GM04504 (cell line): ENCODE results near the gene STAT3.
"Not testable (repeated sequence)": the region's sequence is repeated elsewhere in the genome, so short reads cannot be mapped to it uniquely, and the experiment has no call there.

Experiments used
- DNase-seq: peaks from one replicate; pipeline ENCODE4 v3.0.0-alpha.2; 2012; ENCODE audit warnings: low read depth

The STAT3 gene

DNA sequence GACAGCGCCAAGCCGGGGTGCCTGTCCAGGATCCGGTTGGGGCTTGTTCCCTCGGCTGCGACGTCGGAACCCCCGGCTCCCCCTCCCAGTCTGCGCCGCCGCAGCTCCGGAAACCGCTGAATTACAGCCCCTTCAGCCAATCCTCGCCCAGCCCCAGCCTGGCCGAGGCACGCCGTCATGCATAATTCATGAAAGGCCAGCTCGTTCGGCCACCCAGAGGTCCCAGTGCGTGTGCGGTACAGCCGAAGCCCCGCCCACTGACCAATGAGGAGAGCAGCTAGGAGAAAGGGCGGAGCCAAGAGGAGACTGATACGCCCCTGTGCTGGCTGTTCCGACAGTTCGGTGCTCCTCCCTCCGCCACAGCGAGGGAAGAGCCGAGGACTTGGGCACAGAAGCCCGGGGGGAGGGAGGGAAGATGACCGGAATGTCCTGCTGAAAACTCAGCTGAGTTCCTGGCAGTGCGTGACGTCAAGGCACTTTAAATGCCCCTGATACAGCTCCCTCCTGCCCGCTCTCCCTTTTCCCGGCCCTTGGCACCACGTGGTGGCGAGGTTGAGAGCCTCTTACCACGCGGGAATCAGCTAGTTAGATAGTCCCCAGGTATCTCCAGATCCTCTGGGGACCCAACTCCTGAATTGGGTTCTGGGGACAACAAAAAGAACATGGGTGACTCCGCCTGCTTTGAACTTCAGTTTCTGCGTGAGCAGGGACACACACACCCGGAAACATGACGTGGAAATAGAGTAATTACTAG, at the start of gene STAT3:
STAT3 (minus strand) TSS at position 62 of the 754 bp plus-strand sequence. CDS start 39,926 bp downstream, outside the sequence.
- DNase-seq, result peak; percentile 100

DNA sequence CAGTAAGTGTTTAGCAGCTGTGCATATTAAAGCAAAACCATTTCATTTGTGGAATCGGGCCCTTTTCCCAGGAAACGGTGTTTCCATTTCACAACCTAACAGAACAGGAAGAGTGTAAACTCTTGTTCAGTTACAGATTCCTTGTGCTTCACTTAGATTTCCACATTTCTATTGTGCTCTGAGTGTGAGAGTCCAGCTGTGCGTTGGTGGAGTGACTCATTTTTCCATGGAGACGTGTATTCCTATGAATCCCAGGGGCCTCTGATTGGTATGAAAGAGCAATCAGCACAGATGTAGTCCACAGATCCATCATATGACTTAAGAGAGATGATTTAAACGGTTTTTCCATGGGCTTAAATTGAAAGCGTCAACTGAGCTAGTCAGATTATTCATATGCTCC, 48.1 kb upstream of the STAT3 start:
- DNase-seq, result peak; percentile 96

DNA sequence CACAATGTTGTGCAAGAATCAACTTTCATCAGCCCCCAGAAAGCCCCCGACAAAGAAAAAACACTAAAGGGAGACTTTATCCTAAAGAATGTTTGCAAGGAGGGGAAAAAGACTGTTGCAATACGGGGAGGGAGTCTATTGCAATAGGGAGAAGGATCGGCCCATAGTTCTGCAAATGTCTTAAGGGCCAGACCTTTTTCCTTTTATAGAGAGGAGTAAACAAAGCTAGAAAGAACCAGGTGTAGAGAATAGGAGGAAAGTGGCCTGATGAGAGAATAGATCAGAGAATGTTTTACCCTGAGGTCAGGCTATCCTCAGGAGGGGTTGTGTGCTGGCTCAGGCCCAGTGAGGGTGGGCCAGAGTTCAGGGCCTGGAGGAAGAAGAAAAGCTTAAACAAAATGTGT, 43.5 kb upstream of the STAT3 start:
- no peak for DNase-seq

DNA sequence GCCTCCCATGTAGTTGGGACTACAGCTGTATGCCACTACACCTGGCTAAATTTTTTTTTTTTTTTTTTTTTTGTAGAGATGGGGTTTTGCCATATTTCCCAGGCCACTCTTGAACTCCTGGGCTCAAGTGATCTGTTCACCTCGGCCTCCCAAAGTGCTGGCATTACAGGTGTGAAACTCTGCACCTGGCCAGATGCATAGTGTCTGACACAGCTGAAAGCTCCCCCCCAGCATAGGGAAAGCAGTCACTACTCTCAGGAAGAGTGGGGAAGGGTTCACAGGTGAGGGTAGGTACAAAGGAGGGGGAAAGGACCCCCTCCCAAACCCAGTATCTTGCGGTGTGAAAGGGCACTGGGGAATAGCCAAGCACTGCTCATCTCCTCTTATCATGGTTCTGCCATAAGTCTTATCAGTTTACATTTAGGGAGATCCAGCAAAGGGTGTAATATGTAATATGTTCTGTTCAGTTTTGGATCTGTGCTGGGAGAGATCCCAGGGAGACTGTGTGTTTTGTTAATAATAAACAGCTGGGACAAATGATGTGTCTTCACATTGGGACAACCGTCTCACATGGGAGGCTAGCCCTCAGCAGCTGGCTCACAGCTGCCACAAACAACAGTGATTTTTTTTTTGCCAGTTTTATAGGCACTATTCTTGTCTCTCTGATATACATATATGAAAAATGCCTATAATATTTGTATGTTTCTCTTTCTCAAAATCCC, 41.6 kb upstream of the STAT3 start:
- no peak for DNase-seq

DNA sequence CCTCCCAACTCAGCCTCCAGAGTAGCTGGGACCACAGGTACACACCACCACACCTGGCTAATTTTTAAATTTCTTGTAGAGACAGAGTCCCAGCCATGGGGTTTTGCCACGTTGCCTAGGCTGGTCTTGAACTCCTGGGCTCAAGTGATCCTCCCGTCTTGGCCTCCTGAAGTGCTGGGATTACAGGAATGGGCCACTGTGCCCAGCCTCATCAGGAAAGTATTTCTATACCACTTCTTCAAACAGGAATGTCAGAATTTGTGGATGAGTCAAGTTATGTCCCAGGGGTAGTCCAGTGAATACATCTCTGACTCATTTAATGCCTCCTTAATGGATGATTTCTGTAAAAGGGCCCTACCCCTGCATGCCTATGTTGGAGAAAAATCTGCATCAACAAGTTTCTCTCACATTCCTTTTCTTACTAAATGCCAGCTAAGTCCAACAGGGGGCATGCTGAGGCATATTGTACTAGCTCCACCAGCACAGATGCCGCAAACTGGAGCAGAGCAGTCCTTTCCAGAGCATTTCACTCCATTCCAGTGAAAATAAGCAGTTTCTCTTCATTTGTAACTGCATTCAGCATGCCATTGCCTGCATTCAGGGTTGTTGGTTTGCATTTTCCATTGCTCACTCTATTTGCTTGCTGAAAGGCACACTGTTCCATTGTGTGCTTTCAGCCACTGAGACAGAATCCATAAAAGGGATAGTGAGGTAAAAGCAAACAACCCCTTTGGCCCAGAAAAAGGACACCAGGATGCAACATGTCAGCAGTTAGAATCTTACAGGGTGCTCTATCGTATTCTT, 40.1 kb upstream of the STAT3 start:
- peak; percentile 95 for DNase-seq

DNA sequence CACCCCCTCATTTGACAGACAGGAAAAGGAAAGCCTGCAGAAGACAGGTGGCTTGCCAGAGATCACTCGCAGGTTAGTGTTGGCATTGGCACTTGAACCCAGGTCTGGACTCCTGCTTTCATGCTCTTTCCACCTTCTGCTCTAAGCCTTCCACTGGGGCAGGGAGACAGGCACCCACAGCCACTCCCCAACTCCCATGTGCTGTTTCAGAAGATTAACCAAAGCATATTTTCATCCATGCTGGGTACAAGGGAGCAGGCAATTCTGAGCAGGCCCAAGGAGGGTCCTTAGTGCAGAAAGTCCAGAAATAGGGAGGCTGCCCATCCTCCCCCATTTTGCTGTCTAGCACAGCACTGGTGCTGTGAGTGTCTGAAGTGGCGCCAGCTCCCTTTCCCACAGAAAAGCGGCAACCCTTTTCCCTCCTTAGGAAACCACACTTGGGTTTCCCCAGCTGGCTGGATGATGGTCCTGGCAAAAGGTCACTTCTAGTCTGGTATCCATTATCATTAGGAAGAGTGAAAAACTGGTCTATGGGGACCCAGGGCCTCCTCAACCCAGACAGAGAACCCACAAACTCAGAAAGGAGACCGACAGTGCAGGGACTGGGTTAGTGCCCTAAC, 36.9 kb upstream of the STAT3 start:
- DNase-seq, result no peak

DNA sequence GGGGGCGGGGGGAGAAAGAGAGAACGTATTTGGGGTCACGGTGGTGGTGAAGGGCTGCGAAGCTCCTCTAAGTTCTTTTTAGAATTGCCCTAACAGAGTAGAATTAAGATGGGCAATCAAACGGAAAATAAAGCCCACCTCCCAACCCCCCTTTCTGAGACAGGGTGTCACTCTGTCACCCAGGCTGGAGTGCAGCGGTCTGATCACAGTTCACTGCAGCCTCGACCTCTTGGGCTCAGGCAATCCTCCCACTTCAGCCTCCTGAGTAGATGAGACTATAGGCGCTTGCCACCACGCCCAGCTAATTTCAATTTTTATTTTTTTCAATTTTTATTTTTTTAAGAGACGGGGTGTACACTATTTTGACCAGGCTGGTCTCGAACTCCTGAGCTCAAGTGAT, 35.5 kb upstream of the STAT3 start:
- no peak for DNase-seq

DNA sequence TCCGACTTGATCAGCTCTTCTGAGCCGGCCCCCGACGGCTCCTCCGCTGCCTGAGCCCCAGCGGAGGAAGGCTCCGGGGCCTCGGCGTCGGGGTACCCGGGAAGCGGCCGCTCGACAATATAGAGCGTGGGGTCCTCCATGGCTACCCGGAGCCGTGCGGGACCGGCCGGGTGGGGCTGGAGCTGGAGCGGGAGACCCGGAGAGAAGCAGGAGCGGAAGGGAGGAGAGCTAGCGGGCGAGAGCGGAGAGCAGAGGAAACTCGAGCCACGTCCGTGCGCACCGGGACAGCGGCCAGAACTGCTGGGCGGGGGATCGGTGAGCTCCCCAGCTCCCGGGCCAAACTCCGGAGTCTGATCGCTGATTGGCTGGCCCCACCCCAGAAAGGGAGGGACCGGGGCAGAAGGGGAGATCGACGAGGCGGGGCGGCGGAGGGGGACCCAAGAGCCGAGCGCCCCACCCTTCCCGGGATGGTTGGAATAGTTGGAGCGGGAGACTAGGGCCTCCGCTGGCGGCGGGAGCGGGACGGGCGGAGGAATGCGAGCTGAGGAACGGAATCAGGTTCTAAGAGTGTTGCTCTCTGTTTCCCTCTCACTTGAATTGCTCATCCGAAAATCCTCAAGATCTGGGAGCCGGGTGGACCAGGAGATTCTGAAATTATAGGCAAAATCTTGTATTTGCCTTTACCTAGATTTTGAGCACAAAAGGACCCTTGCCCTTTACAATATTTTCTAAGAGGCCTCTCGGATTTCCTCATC, 34.9 kb upstream of the STAT3 start, which contains the start of gene CAVIN1:
CAVIN1 (minus strand) TSS at position 299 of the 755 bp plus-strand sequence; CDS start at position 140, 159 bp downstream.
- DNase-seq, result peak; percentile 99

DNA sequence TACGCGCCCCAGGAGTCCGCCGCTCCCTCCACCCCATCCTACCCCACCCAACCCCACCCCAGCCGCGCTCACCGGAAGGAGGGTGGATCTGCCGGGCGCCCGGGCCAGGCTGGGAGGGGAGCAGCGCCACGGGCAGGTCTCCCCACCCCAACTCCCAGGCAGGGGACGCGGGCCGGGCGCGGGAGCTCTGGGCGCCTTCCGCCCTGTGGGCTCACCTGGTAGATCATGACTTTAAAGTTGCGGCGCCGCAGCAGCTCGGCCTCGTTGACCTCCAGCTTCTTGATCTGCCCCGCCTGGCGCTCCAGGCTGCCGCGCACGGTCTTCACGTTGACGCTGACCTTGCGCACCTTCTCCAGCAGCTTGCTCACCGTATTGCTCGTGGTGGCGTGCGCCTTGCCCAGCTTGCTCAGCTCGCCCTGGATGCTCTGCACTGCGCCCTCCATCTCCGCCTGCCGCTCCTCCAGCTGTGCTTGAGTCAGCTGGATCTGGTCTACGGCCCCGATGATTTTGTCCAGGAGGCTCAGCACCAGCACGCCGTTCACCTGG, 34.2 kb upstream of the STAT3 start:
- no peak for DNase-seq

DNA sequence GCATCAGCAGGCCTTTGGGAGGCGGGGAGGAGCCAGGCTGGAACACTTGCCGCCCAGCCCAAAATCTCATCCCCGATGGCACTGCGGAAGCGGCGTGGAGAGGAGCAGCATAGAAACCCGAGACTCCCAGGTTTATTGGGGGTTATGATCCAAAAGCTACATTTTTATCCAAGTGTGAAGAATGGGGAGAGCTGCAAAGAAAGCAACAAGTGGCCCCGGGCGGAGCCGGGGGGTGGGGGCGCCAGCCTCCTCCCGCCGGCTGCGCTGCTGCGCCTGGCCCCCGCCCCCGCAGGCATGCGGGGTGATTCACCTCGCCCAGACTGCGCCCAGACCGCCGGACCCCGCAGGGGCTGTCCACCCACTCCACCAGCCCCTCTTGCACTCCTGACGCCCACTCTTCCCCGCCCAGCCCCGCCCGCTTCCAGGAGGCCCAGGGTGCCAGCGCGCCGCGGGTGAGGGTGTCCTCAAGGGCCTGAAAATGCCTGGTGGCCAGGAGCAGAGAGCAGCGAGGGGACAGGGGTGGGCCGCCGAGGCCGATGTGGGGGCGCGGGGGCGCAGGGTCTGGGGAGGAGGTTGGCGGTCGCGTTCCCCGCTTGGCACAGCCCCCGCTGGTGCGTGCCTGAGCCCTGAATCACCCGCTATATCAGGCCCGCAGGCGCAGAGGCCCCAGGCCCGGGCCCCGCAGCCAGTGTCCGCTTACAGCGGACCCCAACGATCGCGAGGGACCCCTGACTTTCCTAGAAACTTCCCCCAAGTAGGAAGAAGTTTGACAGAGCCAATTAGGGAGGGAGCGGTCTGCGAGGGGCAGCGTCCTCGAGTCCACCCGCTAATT, 33.5 kb upstream of the STAT3 start:
- no peak for DNase-seq

DNA sequence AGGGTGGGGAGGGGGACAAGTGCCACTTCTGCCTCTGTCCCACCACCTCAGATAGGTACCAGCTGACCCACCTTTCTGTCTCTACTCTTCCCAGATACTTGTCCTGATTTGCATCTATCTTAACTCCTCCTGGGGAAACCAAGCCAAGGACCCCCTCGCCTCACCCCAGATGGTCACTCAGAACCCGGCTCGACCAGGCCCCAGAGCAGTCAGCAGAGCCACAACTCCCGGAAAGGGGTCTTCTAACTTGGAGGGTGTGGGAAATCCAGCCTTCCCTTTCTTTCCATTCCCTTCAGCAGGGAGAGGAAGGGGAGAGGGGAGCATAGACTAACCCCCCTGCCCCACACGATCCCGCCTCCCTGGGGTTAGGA, 32.9 kb upstream of the STAT3 start:
- DNase-seq, result no peak

DNA sequence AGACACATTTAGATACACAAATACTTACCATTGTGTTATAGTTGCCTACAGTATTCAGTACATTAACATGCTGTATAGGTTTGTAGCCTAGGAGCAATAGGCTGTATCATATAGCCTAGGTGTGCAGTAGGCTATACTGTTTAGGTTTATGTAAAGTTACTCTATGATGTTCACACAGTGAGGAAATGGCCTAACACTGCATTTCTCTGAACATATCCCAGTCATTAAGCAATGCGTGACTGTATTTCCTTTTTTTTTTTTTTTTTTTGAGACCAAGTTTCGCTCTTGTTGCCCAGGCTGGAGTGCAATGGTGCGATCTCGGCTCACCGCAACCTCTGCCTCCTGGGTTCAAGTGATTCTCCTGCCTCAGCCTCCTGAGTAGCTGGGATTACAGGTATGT, 29.7 kb upstream of the STAT3 start:
- not testable (repeated sequence) for DNase-seq

DNA sequence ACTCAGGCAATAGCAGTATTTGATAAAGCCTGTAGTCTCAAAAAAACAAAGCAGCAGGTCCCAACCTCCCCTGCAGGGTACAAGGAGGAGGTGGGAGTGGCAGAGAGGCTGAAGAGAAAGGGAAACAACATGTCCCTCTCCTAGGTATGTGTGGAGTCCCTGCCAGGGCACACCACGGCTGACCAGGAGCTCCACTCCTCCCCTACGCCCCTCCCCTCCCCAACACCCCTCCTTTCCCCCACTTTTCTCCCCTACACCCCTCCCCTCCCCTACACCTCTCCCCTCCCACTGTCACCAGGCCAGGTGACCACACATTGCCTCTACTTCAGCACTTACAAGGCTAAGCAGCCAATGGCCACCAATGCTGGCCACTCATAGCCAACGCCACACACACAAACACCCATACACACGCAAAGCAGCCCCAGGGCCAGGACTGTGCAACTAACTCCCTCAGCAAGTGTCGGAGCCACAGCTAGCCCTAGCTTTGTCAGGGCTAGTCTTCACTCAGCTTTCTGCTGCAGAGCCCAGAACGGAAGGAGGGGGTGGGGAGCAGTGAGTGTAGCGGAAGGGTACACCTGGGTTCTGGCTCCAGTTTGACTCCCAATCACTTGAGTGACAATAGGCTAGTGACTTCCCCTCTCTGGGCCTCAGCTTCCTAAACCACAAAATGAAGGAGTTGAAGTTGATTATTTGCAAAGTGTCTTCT, 26.6 kb upstream of the STAT3 start:
- no peak for DNase-seq

DNA sequence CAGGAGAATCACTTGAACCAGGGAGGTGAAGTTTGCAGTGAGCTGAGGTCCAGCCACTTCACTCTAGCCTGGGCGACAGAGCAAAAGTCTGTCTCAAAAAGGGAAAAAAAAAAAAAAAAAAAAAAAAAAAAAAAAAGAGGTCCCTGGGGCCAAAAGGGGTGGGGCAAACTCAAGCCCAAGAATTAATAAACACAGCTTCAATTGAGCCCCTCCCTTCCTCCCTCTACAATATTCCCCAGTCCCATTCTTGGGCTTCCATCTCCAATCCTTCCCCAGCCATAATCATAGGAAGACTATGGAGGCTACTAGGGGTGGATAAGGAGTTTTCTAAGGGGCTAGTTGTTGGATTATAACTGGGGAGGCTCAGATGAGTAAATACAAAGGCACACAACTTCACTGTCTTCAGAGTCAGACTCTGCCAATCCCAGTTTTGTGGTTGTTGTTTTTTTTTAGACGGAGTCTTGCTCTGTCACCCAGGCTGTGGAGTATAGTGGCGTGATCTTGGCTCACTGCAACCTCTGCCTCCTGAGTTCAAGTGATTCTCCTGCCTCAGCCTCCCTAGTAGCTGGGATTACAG, 25.3 kb upstream of the STAT3 start:
- DNase-seq, result no peak

DNA sequence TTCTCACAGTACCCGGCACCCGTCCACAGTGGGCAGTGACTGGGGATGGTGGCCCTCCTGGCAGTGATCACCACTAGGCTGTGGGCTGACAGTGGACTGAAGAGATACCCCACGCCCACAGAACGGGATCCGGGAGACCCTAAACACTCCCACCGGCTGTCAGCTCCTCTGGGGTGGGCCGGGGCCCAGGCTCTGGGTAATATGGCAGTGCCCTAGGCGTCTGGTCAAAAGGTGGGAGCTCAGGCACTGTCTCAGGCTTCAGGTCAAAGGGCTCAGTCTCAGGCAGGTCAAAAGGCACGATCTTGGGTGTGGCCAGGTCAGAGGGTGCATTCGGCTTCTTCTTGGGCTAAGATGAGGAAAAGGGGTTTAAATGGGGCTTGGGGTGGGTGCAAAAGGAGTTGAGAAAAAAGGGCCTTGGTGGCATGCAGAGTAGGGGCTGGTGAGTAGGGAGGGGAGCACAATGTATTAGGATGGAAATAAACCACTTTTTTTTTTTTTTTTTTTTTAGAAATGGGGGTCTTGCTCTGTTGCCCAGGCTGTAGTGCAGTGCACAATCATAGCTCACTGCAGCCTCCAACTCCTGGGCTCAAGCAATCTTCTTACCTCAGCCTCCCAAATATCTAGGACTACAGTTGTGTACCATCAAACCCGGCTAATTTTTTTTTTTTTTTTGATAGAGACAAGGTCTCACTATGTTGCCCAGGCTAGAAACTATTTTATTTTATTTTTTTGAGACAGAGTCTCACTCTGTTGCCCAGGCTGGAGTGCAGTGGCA, 23.9 kb upstream of the STAT3 start:
- no peak for DNase-seq

DNA sequence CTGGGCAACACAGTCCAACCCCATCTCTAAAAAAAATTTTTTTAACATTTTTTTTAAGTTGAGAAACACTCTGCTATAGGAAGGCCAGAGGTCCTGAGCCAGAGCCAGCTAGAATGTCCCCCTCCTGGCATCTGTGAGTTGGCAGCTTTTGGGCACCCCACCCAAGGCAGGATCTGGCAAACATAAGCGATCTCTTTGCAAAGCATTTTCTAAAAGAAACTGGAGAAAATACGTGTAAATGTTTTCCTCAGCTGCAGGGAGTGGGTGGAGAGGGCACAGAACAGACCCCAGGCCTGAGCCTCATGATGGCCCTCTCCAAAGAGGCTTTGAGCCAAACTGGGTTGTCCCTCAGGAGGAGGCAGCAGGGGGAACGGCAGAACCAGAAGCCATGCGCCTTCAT, 23.1 kb upstream of the STAT3 start:
- no peak for DNase-seq

DNA sequence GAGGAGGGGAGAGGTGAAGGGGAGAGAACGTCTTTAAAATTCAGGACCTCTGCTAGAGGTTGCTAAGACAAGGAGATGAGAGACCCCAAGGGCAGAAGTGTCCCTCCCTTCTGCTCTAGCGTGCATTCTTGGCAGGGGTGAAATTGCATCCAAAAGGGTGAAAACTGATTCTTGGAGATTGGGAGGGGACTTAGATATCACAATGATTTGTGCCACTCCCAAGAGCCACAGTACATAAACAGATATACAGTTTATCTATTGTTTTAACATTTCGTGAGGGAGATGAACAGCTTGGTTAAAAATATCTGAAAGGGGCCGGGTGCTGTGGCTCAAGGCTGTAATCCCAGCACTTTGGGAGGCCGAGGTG, 22.1 kb upstream of the STAT3 start:
- no peak for DNase-seq

DNA sequence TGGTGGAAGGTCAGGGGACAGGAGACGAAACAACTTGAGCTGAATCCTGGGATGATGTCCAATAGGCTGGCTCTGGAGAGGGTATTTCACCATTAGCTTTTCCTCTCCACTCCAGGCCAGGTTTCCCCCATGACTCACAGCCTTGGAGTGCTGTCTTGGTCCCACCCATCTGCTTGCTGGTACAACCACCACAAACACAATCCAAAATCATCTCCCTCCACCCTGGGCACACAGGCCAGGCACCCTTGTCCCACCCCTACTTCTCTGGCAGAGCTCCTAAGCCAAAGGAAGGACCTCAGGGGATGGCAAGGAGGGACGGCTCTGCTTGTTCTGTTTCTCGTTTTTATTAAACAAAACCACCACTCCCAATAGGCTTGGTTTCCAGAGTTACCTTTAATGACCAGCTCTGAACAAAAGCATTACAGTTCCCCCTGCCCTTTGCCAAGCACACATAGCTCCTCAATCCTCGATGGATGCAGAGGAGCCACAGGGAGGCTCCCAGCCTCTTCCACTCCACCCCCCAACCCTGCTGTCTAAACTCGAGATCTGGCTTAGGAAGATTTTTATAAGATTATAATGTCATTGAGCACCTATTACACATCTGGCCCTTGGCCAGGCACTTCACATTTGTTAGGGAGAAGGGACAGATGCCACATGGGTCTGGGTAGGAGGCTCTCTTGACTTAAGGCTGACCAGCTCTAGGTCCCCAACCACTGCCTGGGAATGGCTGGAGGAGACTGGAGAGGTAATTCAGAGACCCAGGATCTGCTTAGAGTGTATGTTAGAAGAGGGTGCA, 21.5 kb upstream of the STAT3 start:
- peak; percentile 81 for DNase-seq
